ENCODE measurements around the gene MCRIP2.

MCRIP2 gene

GRCh38 chr16:679814-680624 lies 38.4 kb downstream of the MCRIP2 start, which contains the start of gene STUB1:
STUB1 (plus strand) TSS chr16:680410; CDS start chr16:680526, 116 bp downstream.
- peaks cover 8% of the 10 kb centered on the region for H3K36me3 ChIP-seq (ENCODE audit: insufficient read depth, low read length)
- H3K9me3 ChIP-seq (ENCODE audit: control insufficient read depth, insufficient read depth, low read length), result no peaks in the 10 kb centered on the region
- H3K9ac ChIP-seq (ENCODE audit: low read depth, low read length), result peak within 1 kb of the TSS; percentile 89
- no peaks in the 10 kb centered on the region for H3K4me1 ChIP-seq (ENCODE audit: insufficient read depth, low read length)

DNA sequence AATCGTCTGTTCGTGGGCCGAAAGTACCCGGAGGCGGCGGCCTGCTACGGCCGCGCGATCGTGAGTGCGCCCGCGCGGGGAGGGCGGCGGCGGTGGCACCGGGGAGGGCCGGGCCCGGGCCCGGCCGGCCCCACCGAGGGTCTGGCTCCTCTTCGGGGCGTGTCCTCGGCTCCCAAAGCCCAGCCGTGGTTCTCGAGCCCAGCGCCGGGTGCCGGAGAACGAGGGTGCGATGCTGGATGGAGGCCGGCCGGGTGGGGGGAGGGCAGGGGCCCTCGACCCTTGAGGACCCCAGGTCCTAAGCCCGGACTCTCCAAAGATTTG lies 39.0 kb downstream of the MCRIP2 start:
- Histone ChIP-seq H3K4me1 (ENCODE audit: insufficient read depth, low read length) (no peaks in the 10 kb centered on the region), H3K9ac (ENCODE audit: low read depth, low read length) (peak overlapping the region; percentile 89), H3K9me3 (ENCODE audit: control insufficient read depth, insufficient read depth, low read length) (no peaks in the 10 kb centered on the region), H3K36me3 (ENCODE audit: insufficient read depth, low read length) (peaks cover 8% of the 10 kb centered on the region)

GRCh38 chr16:680967-681745 lies 39.5 kb downstream of the MCRIP2 start:
- Histone ChIP-seq H3K9me3 (ENCODE audit: control insufficient read depth, insufficient read depth, low read length) (no peaks in the 10 kb centered on the region), H3K9ac (ENCODE audit: low read depth, low read length) (peak overlapping the region; percentile 89), H3K4me1 (ENCODE audit: insufficient read depth, low read length) (no peaks in the 10 kb centered on the region), H3K36me3 (ENCODE audit: insufficient read depth, low read length) (peaks cover 8% of the 10 kb centered on the region)

- Histone ChIP-seq H3K4me1 (ENCODE audit: insufficient read depth, low read length) (no peaks in the 10 kb centered on the region), H3K36me3 (ENCODE audit: insufficient read depth, low read length) (peaks cover 8% of the 10 kb centered on the region), H3K9me3 (ENCODE audit: control insufficient read depth, insufficient read depth, low read length) (no peaks in the 10 kb centered on the region), H3K9ac (ENCODE audit: low read depth, low read length) (no peak overlapping the region)
Observed at GRCh38 chr16:681746-682427, 40.3 kb downstream of the MCRIP2 start.

DNA sequence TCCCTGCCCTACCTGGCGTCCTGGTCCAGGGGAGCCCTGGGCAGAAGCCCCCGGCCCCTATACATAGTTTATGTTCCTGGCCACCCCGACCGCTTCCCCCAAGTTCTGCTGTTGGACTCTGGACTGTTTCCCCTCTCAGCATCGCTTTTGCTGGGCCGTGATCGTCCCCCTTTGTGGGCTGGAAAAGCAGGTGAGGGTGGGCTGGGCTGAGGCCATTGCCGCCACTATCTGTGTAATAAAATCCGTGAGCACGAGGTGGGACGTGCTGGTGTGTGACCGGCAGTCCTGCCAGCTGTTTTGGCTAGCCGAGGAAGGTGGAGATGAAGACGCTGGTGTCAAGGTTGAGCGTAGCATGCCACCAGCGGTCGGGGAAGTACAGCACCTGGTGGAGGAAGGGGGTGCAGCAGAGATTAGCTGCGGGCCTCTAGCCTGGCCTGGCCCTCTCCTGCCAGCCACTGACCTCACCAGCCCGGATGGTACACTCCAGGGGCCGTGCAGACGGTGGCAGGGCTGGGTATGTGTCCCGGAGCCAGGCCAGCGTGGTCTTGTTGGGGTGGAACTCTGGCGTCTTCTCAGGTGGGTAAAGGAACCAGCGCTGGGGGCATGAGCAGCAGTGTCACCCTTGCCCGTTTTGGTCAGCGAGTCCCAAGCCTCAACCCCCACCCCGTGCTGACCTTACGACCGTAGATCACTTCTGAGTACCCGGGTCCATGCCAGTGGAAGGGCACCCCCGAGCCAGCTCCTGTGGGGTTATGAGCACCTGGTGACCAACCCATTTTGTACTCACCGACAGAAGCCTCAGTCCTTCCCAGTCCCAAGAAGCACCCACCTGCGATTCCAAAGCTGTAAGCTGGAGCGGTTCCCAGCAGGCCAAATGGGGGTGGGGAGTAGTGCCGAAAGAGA lies 41.1 kb downstream of the MCRIP2 start:
- no peak overlapping the region for H3K9ac ChIP-seq (ENCODE audit: low read depth, low read length)
- H3K36me3 ChIP-seq (ENCODE audit: insufficient read depth, low read length), result peaks cover 8% of the 10 kb centered on the region
- no peaks in the 10 kb centered on the region for H3K9me3 ChIP-seq (ENCODE audit: control insufficient read depth, insufficient read depth, low read length)

DNA sequence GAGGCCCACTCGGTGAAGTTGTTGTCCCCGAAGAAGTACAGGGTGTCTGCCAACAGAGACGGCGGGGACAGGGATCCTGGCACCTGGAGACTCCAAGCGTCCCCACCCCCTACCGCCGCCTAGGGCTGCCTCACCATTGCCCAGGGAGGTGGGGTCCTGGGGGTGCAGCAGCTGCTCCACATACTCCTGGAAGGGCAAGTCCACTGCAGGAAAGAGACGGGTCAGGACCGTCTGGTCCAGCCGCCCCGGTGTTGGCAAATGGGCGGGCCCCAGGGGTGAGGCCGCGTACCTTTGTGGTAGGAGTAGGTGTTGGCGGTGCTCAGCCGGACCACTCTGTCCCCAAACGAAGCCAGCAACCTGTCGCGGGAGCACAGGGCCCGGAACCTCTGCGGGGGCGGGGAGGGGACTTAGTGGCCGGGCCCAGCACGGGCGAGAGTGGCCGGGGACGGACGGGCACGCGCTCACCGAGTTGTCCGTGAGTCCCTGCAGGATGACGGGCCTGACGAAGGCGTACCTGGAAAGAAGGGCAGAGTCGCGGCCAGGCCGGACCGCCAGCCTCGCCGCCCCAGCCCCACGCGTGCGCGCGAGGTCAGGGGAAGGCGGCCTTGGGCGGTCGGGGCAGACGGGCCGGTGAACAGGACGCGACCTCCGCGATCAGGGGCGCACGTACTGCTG lies 41.9 kb downstream of the MCRIP2 start:
- no peaks in the 10 kb centered on the region for H3K4me1 ChIP-seq (ENCODE audit: insufficient read depth, low read length)
- peak overlapping the region; percentile 69 for H3K9ac ChIP-seq (ENCODE audit: low read depth, low read length)
- peaks cover 8% of the 10 kb centered on the region for H3K36me3 ChIP-seq (ENCODE audit: insufficient read depth, low read length)
- no peaks in the 10 kb centered on the region for H3K9me3 ChIP-seq (ENCODE audit: control insufficient read depth, insufficient read depth, low read length)

More for the DNA sequence above, 41.1 kb downstream of the MCRIP2 start:
- H3K4me1 ChIP-seq (ENCODE audit: insufficient read depth, low read length), result no peaks in the 10 kb centered on the region

- Histone ChIP-seq H3K4me1 (ENCODE audit: insufficient read depth, low read length) (no peaks in the 10 kb centered on the region), H3K36me3 (ENCODE audit: insufficient read depth, low read length) (peaks cover 8% of the 10 kb centered on the region), H3K9ac (ENCODE audit: low read depth, low read length) (peak within 1 kb of the TSS; percentile 69), H3K9me3 (ENCODE audit: control insufficient read depth, insufficient read depth, low read length) (no peaks in the 10 kb centered on the region)
Observed at GRCh38 chr16:684071-684794, 42.6 kb downstream of the MCRIP2 start, which contains the start of gene JMJD8. JMJD8 (minus strand) TSS chr16:684334; CDS start chr16:684319, 15 bp downstream.

DNA sequence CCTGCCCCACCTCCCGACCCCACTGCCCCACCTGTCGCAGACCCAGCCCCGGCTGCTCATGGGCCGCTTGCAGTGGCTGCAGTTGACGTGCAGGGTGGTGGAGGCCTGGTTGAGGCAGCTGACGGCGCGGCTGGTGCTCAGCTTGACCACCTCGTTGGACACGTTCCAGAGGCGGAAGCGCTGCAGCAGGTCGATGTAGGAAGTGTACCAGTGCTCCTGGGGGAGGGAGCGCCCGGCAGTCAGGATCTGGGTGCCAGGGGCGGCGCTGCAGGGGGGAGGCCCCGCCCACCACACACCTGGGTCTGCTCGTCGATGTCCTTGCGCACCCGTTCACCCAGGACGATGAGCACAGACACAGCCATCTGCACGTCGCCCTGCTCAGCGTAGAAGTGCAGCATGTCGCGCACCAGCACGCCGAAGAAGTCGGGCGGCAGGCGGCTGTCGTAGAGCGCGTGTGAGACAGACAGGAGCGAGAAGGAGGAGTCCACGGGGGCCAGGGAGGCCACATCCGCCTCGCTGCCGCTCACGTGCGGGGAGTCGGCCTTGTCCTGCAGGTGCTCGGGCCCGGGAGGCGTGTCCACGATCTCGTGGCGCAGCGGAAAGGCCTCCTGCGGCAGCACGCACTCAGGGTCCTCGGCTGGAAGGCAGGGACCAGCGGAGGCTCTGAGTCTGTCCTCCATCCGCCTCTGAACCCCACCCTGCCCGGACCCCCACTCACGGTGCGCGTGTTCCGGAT lies 43.5 kb downstream of the MCRIP2 start:
- Histone ChIP-seq H3K9ac (ENCODE audit: low read depth, low read length) (no peak overlapping the region), H3K9me3 (ENCODE audit: control insufficient read depth, insufficient read depth, low read length) (no peaks in the 10 kb centered on the region), H3K4me1 (ENCODE audit: insufficient read depth, low read length) (no peaks in the 10 kb centered on the region), H3K36me3 (ENCODE audit: insufficient read depth, low read length) (peaks cover 8% of the 10 kb centered on the region)

- H3K36me3 ChIP-seq (ENCODE audit: insufficient read depth, low read length), result peaks cover 8% of the 10 kb centered on the region
- no peaks in the 10 kb centered on the region for H3K9me3 ChIP-seq (ENCODE audit: control insufficient read depth, insufficient read depth, low read length)
- H3K4me1 ChIP-seq (ENCODE audit: insufficient read depth, low read length), result no peaks in the 10 kb centered on the region
- no peak overlapping the region for H3K9ac ChIP-seq (ENCODE audit: low read depth, low read length)
Observed at GRCh38 chr16:685967-686366, 44.3 kb downstream of the MCRIP2 start.

DNA sequence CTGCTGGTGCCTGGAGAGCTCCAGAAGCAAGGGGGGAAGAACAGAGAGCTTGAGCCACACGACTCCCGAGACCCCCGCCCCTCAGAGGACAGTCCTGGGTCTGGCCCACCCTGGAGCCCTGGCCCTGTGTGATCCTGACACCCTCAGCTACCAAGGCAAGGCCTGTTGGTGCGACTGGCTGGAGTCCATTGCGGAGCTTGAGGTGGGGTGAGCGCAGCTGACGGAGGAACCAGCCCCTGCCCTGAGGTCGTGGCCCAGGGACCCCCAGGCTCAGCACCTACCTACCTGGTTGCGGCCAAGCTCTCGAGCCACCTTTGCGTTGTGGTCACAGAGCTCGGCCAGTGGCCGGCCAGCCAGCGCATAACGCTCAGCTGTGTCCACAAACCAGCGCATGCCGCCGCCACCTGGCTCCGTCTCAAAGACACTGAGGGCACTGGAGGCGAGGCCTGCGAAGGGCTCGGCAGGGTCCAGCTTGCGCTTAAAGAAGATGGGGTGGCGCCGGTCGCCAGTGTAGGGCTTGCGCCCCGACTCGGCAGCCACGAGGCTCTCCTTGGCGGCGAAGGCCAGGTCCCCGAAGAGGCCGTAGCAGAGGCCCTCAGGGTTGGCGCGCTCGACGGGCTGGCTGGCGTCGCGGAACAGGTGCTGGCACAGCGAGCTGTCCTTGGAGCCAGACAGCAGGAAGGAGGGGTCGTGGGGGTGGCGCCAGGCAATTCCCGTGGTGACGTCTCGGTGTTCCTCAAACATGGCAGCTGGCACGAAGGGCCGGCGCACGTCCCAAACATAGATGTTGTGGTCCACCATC lies 45.0 kb downstream of the MCRIP2 start:
- no peaks in the 10 kb centered on the region for H3K4me1 ChIP-seq (ENCODE audit: insufficient read depth, low read length)
- peaks cover 8% of the 10 kb centered on the region for H3K36me3 ChIP-seq (ENCODE audit: insufficient read depth, low read length)
- H3K9ac ChIP-seq (ENCODE audit: low read depth, low read length), result no peak overlapping the region
- H3K9me3 ChIP-seq (ENCODE audit: control insufficient read depth, insufficient read depth, low read length), result no peaks in the 10 kb centered on the region

GRCh38 chr16:687499-687898 lies 45.9 kb downstream of the MCRIP2 start:
- no peaks in the 10 kb centered on the region for H3K4me1 ChIP-seq (ENCODE audit: insufficient read depth, low read length)
- no peak overlapping the region for H3K9ac ChIP-seq (ENCODE audit: low read depth, low read length)
- peaks cover 6% of the 10 kb centered on the region; the same call in 1 of the 2 replicates for H3K36me3 ChIP-seq (ENCODE audit: insufficient read depth, low read length)
- no peaks in the 10 kb centered on the region for H3K9me3 ChIP-seq (ENCODE audit: control insufficient read depth, insufficient read depth, low read length)

Data from ES-I3 (cell line).